ENCODE measurements around the gene CKMT2. TPM values are rescaled to one million over a fixed set of nuclear protein-coding genes. Genes with fewer than 3 reads are reported as not detected.

CKMT2 gene
- total and polyA plus RNA-seq, 2 donors (not counting 3 experiments of a cell fraction or from before 2014, with no cell fraction given): not detected

GRCh38 chr5:81313686-81314085, 80.6 kb downstream of the CKMT2 start:
- dilution Hi-C loops (cut with MboI; ENCODE audit: extremely low pct_ligation_motif_present, low sequenced_read_pairs) (no loop called here), intact Hi-C loops (cut with micrococcal nuclease) (no loop called here)
- Histone ChIP-seq H3K36me3 (ENCODE audit: control insufficient read depth in 2 of 2, extremely low read depth in 1 of 2, insufficient read depth in 2 of 2, low read length in 2 of 2) (peaks cover 0 to 7% of the 10 kb centered on the region in 2 experiments), H3K4me2 (ENCODE audit: insufficient read depth, low read length) (no peak overlapping the region), H3K79me2 (ENCODE audit: control insufficient read depth, insufficient read depth, low read length) (no peaks in the 10 kb centered on the region), H3K4me1 (ENCODE audit: control insufficient read depth, extremely low read depth, insufficient read depth, low read length) (no peaks in the 10 kb centered on the region), H3K27me3 (ENCODE audit: control insufficient read depth in 2 of 2, insufficient read depth in 2 of 2, low read length in 2 of 2) (no peaks in the 10 kb centered on the region), H3K4me3 (replicated peaks in 1 of 3; ENCODE audit: insufficient read depth in 1 of 3, low read depth in 1 of 3, low read length in 3 of 3) (no peak overlapping the region), H4K20me1 (replicated peaks; ENCODE audit: control insufficient read depth, extremely low read depth, insufficient read depth, low read length) (no peaks in the 10 kb centered on the region), H3K9me1 (replicated peaks; ENCODE audit: control insufficient read depth, extremely low read depth, insufficient read depth, low read length) (no peaks in the 10 kb centered on the region), H3K9ac (replicated peaks; ENCODE audit: extremely low read depth, insufficient read depth, low read length) (no peak overlapping the region), H3K9me3 (replicated peaks; ENCODE audit: control insufficient read depth, insufficient read depth, low read length) (no peaks in the 10 kb centered on the region), H2AFZ (ENCODE audit: low read depth, low read length) (no peak overlapping the region), H3K27ac (ENCODE audit: insufficient read depth, low read depth, low read length) (no peak overlapping the region)
- CTCF ChIA-PET: interaction anchor here (1.0 to 2.0 kb wide), 2 partner anchors 12 to 14 kb away, joined by 4 to 6 read pairs; partner anchors contain the start of gene ZCCHC9
- BruUV-seq (replicated peaks): no TSS peak
- FAIRE-seq (no peak), DNase-seq (ENCODE audit: low read depth, low spot score) (no peak)
- POLR2A ChIA-PET: no interaction called here
- no peak for TF ChIP-seq MYC (IDR thresholded peaks at IDR 0.05; ENCODE audit: low read depth, low read length)

- no peak for DNase-seq (ENCODE audit: low read depth, low spot score)
- dilution Hi-C loops (cut with MboI; ENCODE audit: extremely low pct_ligation_motif_present, low sequenced_read_pairs) (no loop called here), intact Hi-C loops (cut with micrococcal nuclease) (no loop called here)
- Histone ChIP-seq H3K4me2 (ENCODE audit: insufficient read depth, low read length) (no peak overlapping the region), H3K9me3 (replicated peaks; ENCODE audit: control insufficient read depth, insufficient read depth, low read length) (no peaks in the 10 kb centered on the region), H2AFZ (ENCODE audit: low read depth, low read length) (no peak overlapping the region), H3K36me3 (ENCODE audit: control insufficient read depth in 2 of 2, extremely low read depth in 1 of 2, insufficient read depth in 2 of 2, low read length in 2 of 2) (peaks cover 0 to 7% of the 10 kb centered on the region in 2 experiments), H3K9ac (replicated peaks; ENCODE audit: extremely low read depth, insufficient read depth, low read length) (no peak overlapping the region), H3K27ac (ENCODE audit: insufficient read depth, low read depth, low read length) (no peak overlapping the region), H3K9me1 (replicated peaks; ENCODE audit: control insufficient read depth, extremely low read depth, insufficient read depth, low read length) (no peaks in the 10 kb centered on the region), H4K20me1 (replicated peaks; ENCODE audit: control insufficient read depth, extremely low read depth, insufficient read depth, low read length) (no peaks in the 10 kb centered on the region), H3K4me1 (ENCODE audit: control insufficient read depth, extremely low read depth, insufficient read depth, low read length) (no peaks in the 10 kb centered on the region), H3K4me3 (replicated peaks in 1 of 3; ENCODE audit: insufficient read depth in 1 of 3, low read depth in 1 of 3, low read length in 3 of 3) (no peak overlapping the region), H3K27me3 (ENCODE audit: control insufficient read depth in 2 of 2, insufficient read depth in 2 of 2, low read length in 2 of 2) (no peaks in the 10 kb centered on the region), H3K79me2 (ENCODE audit: control insufficient read depth, insufficient read depth, low read length) (no peaks in the 10 kb centered on the region)
- POLR2A ChIA-PET: no interaction called here
- no peak for FAIRE-seq
- TF ChIP-seq MAX (IDR thresholded peaks at IDR 0.05; ENCODE audit: insufficient read depth, insufficient read length) (no peak), POLR2A (IDR thresholded peaks at IDR 0.05; ENCODE audit: low read depth, low read length) (no peak), EZH2 (IDR thresholded peaks at IDR 0.05; ENCODE audit: borderline replicate concordance, low read depth, low read length, severe bottlenecking) (no peak), MYC (IDR thresholded peaks at IDR 0.05; ENCODE audit: low read depth, low read length) (no peak), FOS (IDR thresholded peaks at IDR 0.05; ENCODE audit: borderline replicate concordance, insufficient read depth, low read length) (no peak), JUN (IDR thresholded peaks at IDR 0.05; ENCODE audit: borderline replicate concordance, insufficient read depth, insufficient read length, low read depth) (no peak)
- BruUV-seq (replicated peaks): no TSS peak
- CTCF ChIA-PET: no interaction called here
Observed at GRCh38 chr5:81314581-81314980, 81.5 kb downstream of the CKMT2 start.
